HG02973 (cell line): ENCODE measurements around the gene TIMELESS.
A peak's percentile ranks its signal among the peaks of the same experiment; 100 is the strongest.
"Not testable (repeated sequence)": the region's sequence is repeated elsewhere in the genome, so short reads cannot be mapped to it uniquely, and the experiment has no call there.

ENCODE experiments used
- ATAC-seq: cut with Tn5 transposase; IDR thresholded peaks from one replicate; pipeline ENCODE4 v1.9.1; 2021; ENCODE audit warnings: moderate library complexity; ENCODE audit not compliant: unreplicated experiment

Gene TIMELESS

DNA sequence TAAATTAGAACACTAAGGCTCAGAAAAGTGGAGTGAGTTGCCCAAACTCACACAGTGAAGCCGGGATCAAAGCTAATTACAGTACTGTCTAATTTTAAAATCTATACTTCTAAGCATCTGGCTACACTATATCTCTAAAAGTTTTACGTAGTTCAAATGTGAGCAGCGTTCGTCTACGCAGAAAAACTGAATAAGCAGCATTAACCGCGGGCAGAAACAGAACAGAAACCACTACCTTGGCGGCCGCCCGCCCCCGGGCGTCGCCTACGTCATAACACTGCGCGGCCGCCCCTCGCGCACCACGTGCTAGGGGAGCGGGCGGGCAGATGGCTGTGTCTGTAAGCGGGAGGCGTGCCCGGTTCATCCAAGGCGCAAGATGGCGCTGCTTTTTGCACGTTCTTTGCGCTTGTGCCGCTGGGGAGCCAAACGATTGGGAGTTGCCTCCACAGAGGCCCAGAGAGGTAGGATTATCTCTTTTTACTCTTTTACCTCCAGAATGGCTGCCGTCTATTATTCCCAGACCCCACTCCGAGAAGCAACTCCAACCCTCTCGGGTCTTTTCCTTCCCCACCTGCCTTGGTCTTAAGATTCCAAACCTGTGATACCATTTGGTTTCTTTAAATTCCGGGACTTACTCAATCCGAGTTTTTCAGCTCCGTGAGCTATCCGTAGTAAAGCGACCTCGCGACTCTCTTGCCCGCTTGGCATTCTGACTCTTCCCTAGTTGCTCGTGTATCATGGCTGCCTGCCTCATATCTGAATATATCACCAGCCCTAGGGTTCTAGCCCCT is 19.2 kb upstream of the TIMELESS start, which contains the start of gene SPRYD4:
TSS of gene SPRYD4 (plus strand) at position 363 of the 791 bp plus-strand sequence. CDS start at position 377, 14 bp downstream.
- peak; percentile 76 for ATAC-seq

- ATAC-seq, result no peak
These were observed 13.3 kb upstream of the TIMELESS start for GRCh38 chr12:56462565-56462964.

- ATAC-seq, result no peak
These were observed 12.3 kb upstream of the TIMELESS start for GRCh38 chr12:56461235-56462159.

DNA sequence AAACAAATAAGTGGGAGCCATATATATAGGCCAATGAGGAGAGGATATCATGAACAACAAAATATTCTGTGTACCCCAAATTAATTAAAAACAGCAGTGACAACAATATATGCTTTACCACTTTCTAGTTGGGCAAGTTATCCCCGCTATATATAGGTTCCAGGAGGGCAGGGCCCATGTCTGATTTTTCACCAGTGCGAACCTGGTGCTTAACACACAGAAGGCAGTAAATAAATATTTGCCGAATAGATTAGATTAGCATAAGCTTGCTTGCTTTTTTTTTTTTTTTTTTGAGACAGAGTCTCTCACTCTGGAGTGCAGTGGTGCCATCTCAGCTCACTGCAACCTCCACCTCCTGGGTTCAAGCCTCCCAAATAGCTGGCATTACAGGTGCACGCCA is 8.6 kb upstream of the TIMELESS start:
- ATAC-seq, result no peak

DNA sequence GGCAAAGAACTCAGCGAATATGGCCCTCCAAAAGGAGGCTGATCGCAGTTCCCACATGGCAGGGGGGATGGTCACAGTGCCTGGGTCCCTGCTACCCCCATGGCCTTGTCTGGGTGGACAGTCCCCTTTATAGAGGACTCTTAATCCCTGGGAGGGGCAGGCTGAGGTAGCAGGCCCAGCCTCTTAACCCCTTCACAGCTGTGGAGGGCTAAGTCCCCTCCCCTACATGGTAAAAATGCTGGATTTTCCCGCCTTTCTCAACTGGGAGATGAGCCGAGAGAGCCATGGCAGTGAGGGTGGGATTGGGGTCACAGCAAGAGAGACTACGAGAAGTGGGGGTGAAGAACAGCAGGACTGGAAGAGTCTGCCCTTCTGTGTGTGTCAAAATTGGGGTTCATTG is 5.3 kb upstream of the TIMELESS start, which contains the start of gene MIP:
TSS of gene MIP (minus strand) at position 101 of the 400 bp plus-strand sequence. CDS start at position 57, 44 bp downstream.
- ATAC-seq, result no peak

- no peak for ATAC-seq
These were observed 1.9 kb upstream of the TIMELESS start for GRCh38 chr12:56451147-56451546.

- ATAC-seq, result no peak
These were observed 1.0 kb upstream of the TIMELESS start for GRCh38 chr12:56450241-56450640.

- ATAC-seq, result no peak
These were observed 377 bp upstream of the TIMELESS start for GRCh38 chr12:56449622-56449984.

GRCh38 chr12:56443208-56443607 is 6.0 kb downstream of the TIMELESS start:
- not testable (repeated sequence) for ATAC-seq

DNA sequence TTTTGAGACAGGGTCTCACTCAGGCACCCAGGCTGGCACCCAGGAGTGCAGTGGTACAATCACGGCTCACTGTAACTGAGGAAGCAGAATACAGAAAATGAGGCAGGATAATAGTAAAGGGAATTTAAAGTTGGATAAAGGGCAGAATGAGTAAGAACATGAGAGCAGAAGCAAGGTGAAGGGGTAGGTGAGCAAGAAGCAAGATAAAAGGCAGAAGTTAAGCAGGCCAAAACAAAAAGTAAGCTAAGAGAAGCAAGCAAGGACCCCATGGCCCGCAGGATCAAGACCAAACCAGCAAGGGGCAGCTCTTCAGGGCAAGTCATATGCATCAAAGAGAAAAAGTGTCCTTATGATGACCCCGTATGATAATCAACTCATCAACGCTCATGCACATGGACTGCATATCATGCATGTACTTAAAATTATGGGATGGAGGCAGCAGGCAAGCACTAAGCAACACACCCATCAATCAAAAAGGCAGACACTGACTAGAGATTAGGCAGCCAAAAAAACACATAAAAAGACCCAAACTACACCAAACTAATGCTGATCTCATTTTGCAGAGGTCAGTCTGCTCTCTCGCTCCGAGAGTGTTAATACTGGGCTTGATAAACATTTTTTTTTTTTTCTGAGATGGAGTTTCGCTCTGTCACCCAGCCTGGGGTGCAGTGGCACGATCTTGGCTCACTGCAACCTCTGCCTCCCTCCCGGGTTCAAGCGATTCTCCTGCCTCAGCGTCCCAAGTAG is 11.6 kb downstream of the TIMELESS start:
- no peak for ATAC-seq

DNA sequence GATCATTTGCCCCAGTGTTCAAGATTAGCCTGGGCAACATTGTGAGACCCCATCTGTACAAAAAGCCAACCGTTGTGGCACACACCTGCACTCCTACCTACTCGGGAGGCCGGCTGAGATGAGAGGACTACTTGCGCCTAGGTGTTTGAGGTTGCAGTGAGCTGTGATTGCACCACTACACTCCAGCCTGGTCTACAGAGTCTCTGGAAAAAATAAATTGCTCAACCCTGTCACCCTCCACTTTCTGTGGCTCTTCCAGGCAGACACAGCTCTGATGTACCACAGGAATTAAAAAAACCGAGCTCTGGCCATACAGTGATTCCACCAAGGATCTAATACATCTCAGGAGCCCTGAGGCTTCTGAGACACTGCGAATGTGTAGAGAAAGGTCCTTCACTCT is 14.4 kb downstream of the TIMELESS start:
- ATAC-seq, result no peak

- no peak for ATAC-seq
These were observed 17.4 kb downstream of the TIMELESS start for GRCh38 chr12:56431850-56432249.

GRCh38 chr12:56431288-56431687 is 17.9 kb downstream of the TIMELESS start:
- ATAC-seq, result no peak

DNA sequence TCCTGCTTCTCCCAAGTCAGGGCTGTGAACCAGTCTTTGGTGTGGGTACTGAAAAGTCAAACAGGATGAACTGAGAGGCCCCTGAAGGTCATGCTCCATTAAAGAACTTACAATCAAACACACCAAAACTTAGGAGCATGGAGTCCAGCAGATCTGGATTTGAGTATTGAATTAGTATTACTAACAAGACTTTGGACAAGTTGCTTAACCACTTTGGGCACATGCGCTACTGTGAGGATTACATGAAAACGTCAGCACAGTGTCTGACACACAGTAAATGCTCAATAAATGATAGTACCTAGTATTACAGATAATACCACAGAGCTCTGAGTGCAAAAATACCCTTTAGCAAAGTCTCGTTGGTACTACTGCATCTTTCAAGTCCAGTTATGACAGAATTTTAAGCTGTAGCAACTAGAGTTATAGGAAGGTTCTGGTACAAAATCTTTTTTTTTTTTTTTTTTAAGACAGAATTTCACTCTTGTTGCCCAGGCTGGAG is 23.2 kb downstream of the TIMELESS start:
- ATAC-seq, result no peak

- ATAC-seq, result no peak
These were observed 24.0 kb downstream of the TIMELESS start for GRCh38 chr12:56425193-56425592.

GRCh38 chr12:56420411-56420810 is 28.8 kb downstream of the TIMELESS start:
- no peak for ATAC-seq

DNA sequence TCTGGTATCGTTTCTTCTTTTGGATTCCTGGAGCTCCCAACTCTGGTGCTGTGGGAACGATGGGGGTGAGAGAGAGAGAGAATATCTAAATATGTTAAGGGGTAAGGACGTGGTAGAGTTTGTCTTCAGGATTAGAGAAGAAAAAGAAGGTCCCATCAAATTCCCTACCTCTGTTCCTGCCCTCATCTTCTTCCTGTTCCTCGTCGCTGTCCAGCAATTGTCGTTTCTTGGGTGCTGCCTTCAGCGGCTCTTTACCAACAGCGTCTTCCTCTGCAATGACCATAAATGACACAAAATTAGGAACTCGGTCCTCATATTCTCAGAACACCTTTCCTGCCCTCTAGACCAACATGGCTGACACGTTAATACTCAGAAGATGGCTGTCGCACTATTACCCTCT is 31.5 kb downstream of the TIMELESS start:
- ATAC-seq, result no peak

DNA sequence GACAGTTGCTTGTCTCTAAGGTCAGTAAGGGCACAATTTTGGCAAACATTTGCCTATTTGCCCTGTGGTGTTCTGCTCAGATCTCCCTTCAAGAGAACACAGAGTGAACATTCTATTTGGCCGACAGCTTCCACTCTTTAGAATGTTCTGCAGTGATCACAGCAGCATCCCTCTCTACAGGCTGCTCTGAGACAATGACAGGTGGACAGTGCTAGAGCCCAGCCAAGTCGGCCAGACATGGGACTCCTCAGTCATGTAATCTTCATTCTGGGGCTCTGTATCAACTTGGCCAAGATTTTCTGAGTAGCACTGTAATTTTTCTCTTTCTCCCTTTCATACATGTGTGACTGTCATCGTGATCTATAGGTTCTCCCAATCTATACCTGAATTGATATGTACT is 34.8 kb downstream of the TIMELESS start:
- no peak for ATAC-seq

GRCh38 chr12:56413392-56413791 is 35.8 kb downstream of the TIMELESS start:
- ATAC-seq, result no peak

DNA sequence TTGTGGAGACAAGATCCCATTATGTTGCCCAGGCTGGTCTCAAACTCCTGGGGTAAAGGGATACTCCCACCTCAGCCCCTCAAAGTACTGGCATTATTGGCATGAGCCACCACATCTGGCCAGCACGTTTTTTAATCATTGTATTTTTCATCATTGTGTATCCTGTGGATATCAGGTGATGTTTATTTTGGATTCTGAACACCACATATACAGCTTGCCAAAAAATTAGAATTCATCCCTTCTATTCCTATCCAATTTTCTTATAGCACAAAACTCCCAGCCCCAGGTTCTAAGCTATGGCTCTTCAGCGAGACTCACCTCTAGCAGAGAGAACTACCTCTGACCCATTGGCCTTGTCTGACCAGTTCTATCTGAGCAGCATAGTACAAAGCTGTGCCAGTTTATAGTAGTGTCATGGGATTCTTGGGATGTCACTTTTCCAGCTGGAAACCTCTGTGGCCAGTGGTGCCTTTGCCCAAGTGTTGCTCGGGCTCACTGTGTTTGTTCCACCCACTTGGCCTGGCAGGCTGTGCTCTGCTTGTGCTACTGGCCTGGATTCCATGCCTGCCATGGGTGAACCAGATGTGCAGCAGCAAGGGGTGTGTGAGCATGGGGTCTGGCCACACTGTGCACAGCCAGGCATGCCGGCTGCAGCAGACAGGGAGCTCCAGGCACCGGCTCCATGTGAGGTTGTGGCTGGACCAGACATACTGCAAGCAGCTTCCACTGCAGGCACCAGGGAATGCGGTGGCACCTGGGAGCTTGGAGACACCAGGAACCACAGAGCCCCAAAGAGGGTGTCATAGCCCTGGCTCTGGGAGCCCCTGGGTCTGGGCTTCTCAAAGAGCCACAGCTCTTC is 37.2 kb downstream of the TIMELESS start:
- ATAC-seq, result no peak
